Caco-2 (cell line): ENCODE results near the gene VAPA. TPM values are rescaled to one million over a fixed set of nuclear protein-coding genes. Genes with fewer than 3 reads are reported as not detected.

Experiments used
- BruUV-seq: library from RNA; stranded (reverse); fragments of 400-500 nt; replicated peaks from 2 replicates; lab custom pipeline; 2021; lab: Mats Ljungman, UMichigan
- CTCF ChIA-PET: fragments of 300-600 bp; sonication (Branson Sonifier 250); formaldehyde crosslinking; loops from one replicate; lab custom pipeline; 2022; ENCODE audit warnings: antibody characterized with exemption; lab: Charles Lee
- POLR2A ChIA-PET: fragments of 300-600 bp; sonication (Branson Sonifier 250); formaldehyde crosslinking; loops from one replicate; lab custom pipeline; 2022; ENCODE audit warnings: antibody characterized with exemption; lab: Charles Lee
- DNase-seq, 2 experiments: peaks; one replicate each; pipeline versions ENCODE4 v3.0.0 to v3.0.0-alpha.2; 2020 to 2022
- H3K27me3 ChIP-seq: replicated peaks from 2 replicates; pipeline ENCODE4 v1.6.0; 2011; ENCODE audit warnings: low read length; ENCODE audit not compliant: control insufficient read depth, insufficient read depth
- H3K36me3 ChIP-seq: 2 replicates; pipeline ENCODE4 v1.5.1; 2011; ENCODE audit warnings: low read length; ENCODE audit not compliant: control insufficient read depth, insufficient read depth
- H3K4me1 ChIP-seq: fragments of 250-450 bp; sonication (Bioruptor Pico); 2 replicates; pipeline ENCODE4 v1.5.1; 2020; ENCODE audit warnings: mild to moderate bottlenecking
- H3K4me3 ChIP-seq: 2 replicates; pipeline ENCODE4 v1.5.1; 2011; ENCODE audit warnings: low read depth, mild to moderate bottlenecking, control low read depth, low read length
- H3K9me3 ChIP-seq: fragments of 250-450 bp; sonication (Bioruptor Pico); 2 replicates; pipeline ENCODE4 v1.5.1; 2020; ENCODE audit warnings: mild to moderate bottlenecking, moderate library complexity
- H3K27ac Mint-ChIP-seq: one replicate; pipeline ENCODE4 v1.8.0; 2022; ENCODE audit warnings: mixed read lengths; ENCODE audit not compliant: unreplicated experiment
- H3K27me3 Mint-ChIP-seq: one replicate; pipeline ENCODE4 v1.8.0; 2022; ENCODE audit warnings: mixed read lengths; ENCODE audit not compliant: insufficient read depth, unreplicated experiment
- H3K36me3 Mint-ChIP-seq: one replicate; pipeline ENCODE4 v1.8.0; 2022; ENCODE audit warnings: mild to moderate bottlenecking, mixed read lengths; ENCODE audit not compliant: insufficient read depth, unreplicated experiment
- H3K4me1 Mint-ChIP-seq: one replicate; pipeline ENCODE4 v1.8.0; 2022; ENCODE audit warnings: low read depth, mixed read lengths; ENCODE audit not compliant: unreplicated experiment
- H3K4me3 Mint-ChIP-seq: one replicate; pipeline ENCODE4 v1.8.0; 2022; ENCODE audit warnings: mild to moderate bottlenecking, moderate library complexity, mixed read lengths; ENCODE audit not compliant: unreplicated experiment
- H3K9me3 Mint-ChIP-seq: one replicate; pipeline ENCODE4 v1.8.0; 2022; ENCODE audit warnings: mixed read lengths; ENCODE audit not compliant: unreplicated experiment
- intact Hi-C: fragments of 100-400 bp; cut with micrococcal nuclease; formaldehyde crosslinking; loops from one replicate; pipeline ENCODE4 v1.10.0; 2022; ENCODE audit not compliant: unreplicated experiment
- total RNA-seq: library from RNA; stranded (reverse); gene quantifications from 2 replicates; pipeline ENCODE4 v1.2.3, GENCODE V29; 2022
- TF ChIP-seq, protein P1 (sequence below), 2 experiments: fragments of 200-600 bp in 1 of 2; IDR thresholded peaks; 1 replicate in 1 of 2; 2 replicates in 1 of 2; pipeline versions ENCODE4 v1.5.1 to v1.8.0; 2011 to 2022; ENCODE audit warnings: antibody characterized with exemption in 1 of 2, control low read depth in 1 of 2, inconsistent platforms in 1 of 2, low read depth in 1 of 2, low read length in 1 of 2, mild to moderate bottlenecking in 1 of 2, moderate library complexity in 1 of 2; ENCODE audit not compliant: insufficient read depth in 1 of 2, severe bottlenecking in 1 of 2, unreplicated experiment in 1 of 2

Gene VAPA
- total RNA-seq, 1 experiment from 2014 or later = 222 TPM

- ChIA-PET POLR2A (interaction anchor here (0.6 to 0.8 kb wide), 2 partner anchors 18 to 44 kb away, joined by 3 to 6 read pairs; partner anchors contain the start of gene VAPA), CTCF (no interaction called here)
- Histone ChIP-seq H3K4me1 (peaks cover 31% of the 10 kb centered on the region), H3K27me3 (no peaks in the 10 kb centered on the region), H3K4me3 (no peak overlapping the region), H3K36me3 (no peaks in the 10 kb centered on the region), H3K9me3 (peaks cover 12% of the 10 kb centered on the region)
- peak in 1 of 2 experiments; percentile 41 for DNase-seq
- H3K4me1 Mint-ChIP-seq = peaks cover 33% of the 10 kb centered on the region
- H3K36me3 Mint-ChIP-seq = peaks cover 12% of the 10 kb centered on the region
- TF ChIP-seq, protein P1, sequence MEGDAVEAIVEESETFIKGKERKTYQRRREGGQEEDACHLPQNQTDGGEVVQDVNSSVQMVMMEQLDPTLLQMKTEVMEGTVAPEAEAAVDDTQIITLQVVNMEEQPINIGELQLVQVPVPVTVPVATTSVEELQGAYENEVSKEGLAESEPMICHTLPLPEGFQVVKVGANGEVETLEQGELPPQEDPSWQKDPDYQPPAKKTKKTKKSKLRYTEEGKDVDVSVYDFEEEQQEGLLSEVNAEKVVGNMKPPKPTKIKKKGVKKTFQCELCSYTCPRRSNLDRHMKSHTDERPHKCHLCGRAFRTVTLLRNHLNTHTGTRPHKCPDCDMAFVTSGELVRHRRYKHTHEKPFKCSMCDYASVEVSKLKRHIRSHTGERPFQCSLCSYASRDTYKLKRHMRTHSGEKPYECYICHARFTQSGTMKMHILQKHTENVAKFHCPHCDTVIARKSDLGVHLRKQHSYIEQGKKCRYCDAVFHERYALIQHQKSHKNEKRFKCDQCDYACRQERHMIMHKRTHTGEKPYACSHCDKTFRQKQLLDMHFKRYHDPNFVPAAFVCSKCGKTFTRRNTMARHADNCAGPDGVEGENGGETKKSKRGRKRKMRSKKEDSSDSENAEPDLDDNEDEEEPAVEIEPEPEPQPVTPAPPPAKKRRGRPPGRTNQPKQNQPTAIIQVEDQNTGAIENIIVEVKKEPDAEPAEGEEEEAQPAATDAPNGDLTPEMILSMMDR (IDR thresholded peaks at IDR 0.05; ENCODE audit: insufficient read depth in 1 of 2, low read depth in 1 of 2, low read length in 1 of 2, severe bottlenecking in 1 of 2, unreplicated experiment in 1 of 2) = no peak
- intact Hi-C loops = no loop called here
- no peaks in the 10 kb centered on the region for H3K27me3 Mint-ChIP-seq
- peaks cover 15% of the 10 kb centered on the region for H3K9me3 Mint-ChIP-seq
- H3K4me3 Mint-ChIP-seq = no peak overlapping the region
- peak overlapping the region; percentile 51 for H3K27ac Mint-ChIP-seq
- BruUV-seq = no TSS peak
Observed at GRCh38 chr18:9869715-9870430, 43.9 kb upstream of the VAPA start.

- Mint-ChIP-seq H3K27me3 (no peaks in the 10 kb centered on the region), H3K9me3 (peaks cover 11% of the 10 kb centered on the region), H3K4me3 (peak overlapping the region; percentile 7), H3K36me3 (peaks cover 9% of the 10 kb centered on the region), H3K27ac (peak overlapping the region; percentile 51), H3K4me1 (peaks cover 39% of the 10 kb centered on the region)
- Histone ChIP-seq H3K27me3 (no peaks in the 10 kb centered on the region), H3K4me1 (peaks cover 33% of the 10 kb centered on the region), H3K36me3 (no peaks in the 10 kb centered on the region), H3K9me3 (peaks cover 9% of the 10 kb centered on the region), H3K4me3 (no peak overlapping the region)
- CTCF ChIA-PET = no interaction called here
- BruUV-seq = no TSS peak
- DNase-seq = no peak
- POLR2A ChIA-PET = no interaction called here
- intact Hi-C loops = no loop called here
- TF ChIP-seq, protein P1 (IDR thresholded peaks at IDR 0.05; ENCODE audit: insufficient read depth in 1 of 2, low read depth in 1 of 2, low read length in 1 of 2, severe bottlenecking in 1 of 2, unreplicated experiment in 1 of 2) = no peak
Observed at GRCh38 chr18:9870431-9871008, 43.3 kb upstream of the VAPA start.

DNA sequence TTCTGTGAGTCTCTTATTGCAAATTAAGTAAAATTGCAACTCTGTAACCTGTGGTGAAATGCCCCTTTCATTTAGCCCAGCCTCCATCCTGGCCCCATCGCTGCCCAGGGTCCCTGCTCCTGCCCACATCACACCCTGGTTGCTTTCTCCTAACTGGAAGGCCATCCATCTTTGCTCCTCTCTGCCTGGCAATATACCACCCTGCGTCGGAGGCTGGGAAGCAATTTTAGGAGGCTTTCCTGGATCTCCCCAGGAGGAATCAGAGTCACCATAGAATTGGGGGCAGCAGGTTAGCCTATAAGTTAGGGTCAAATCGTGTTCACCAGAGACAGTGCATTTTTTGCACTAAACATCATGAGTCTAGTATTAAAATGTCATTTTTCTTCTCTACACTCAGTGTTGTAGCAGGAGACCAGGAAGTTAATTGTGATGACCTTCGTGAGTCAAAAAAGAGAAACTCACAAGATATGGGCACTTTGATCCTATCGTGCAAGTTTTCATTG is 42.5 kb upstream of the VAPA start:
- Histone ChIP-seq H3K36me3 (no peaks in the 10 kb centered on the region), H3K4me1 (peaks cover 41% of the 10 kb centered on the region), H3K4me3 (no peak overlapping the region), H3K27me3 (no peaks in the 10 kb centered on the region), H3K9me3 (peaks cover 2% of the 10 kb centered on the region; the same call in 1 of the 2 replicates)
- no peaks in the 10 kb centered on the region for H3K27me3 Mint-ChIP-seq
- H3K4me1 Mint-ChIP-seq = peaks cover 42% of the 10 kb centered on the region
- POLR2A ChIA-PET = no interaction called here
- no peak for DNase-seq
- no TSS peak for BruUV-seq
- CTCF ChIA-PET = no interaction called here
- peaks cover 3% of the 10 kb centered on the region for H3K9me3 Mint-ChIP-seq
- no peak overlapping the region for H3K4me3 Mint-ChIP-seq
- TF ChIP-seq, protein P1 (IDR thresholded peaks at IDR 0.05; ENCODE audit: insufficient read depth in 1 of 2, low read depth in 1 of 2, low read length in 1 of 2, severe bottlenecking in 1 of 2, unreplicated experiment in 1 of 2) = no peak
- H3K36me3 Mint-ChIP-seq = peaks cover 2% of the 10 kb centered on the region
- intact Hi-C loops = no loop called here
- H3K27ac Mint-ChIP-seq = peak overlapping the region; percentile 51
